GM23248 (cell line): Measurements from ENCODE around the gene ULK4. TPM values are rescaled to one million over a fixed set of nuclear protein-coding genes. Genes with fewer than 3 reads are reported as not detected.

ENCODE experiments used
- DNase-seq: peaks from one replicate; pipeline ENCODE4 v3.0.0-alpha.2; 2015
- H2AFZ ChIP-seq: fragments of 200-600 bp; sonication (generic); 2 replicates; pipeline ENCODE4 v1.6.1; 2016; ENCODE audit warnings: antibody characterized with exemption
- H3F3A ChIP-seq: fragments of 200-600 bp; sonication (generic); 2 replicates; pipeline ENCODE4 v1.6.1; 2016; ENCODE audit warnings: mild to moderate bottlenecking, antibody characterized with exemption, mixed run types; ENCODE audit not compliant: insufficient read depth
- H3K27ac ChIP-seq: fragments of 200-600 bp; sonication (generic); 2 replicates; pipeline ENCODE4 v1.5.1; 2016; ENCODE audit warnings: mild to moderate bottlenecking
- H3K27me3 ChIP-seq: fragments of 200-600 bp; sonication (generic); replicated peaks from 2 replicates; pipeline ENCODE4 v1.6.1; 2016; ENCODE audit warnings: mild to moderate bottlenecking; ENCODE audit not compliant: insufficient read depth
- H3K36me3 ChIP-seq: fragments of 200-600 bp; sonication (generic); 2 replicates; pipeline ENCODE4 v1.6.1; 2016; ENCODE audit warnings: low read depth, mild to moderate bottlenecking
- H3K4me1 ChIP-seq: fragments of 200-600 bp; sonication (generic); 2 replicates; pipeline ENCODE4 v1.6.1; 2016; ENCODE audit warnings: mild to moderate bottlenecking; ENCODE audit not compliant: insufficient read depth
- H3K4me2 ChIP-seq: fragments of 200-600 bp; sonication (generic); one replicate; pipeline ENCODE4 v1.6.1; 2016; ENCODE audit warnings: mild to moderate bottlenecking; ENCODE audit not compliant: unreplicated experiment
- H3K4me3 ChIP-seq: fragments of 200-600 bp; sonication (generic); 2 replicates; pipeline ENCODE4 v1.5.1; 2016; ENCODE audit warnings: mild to moderate bottlenecking
- H3K79me2 ChIP-seq: fragments of 200-600 bp; sonication (generic); 2 replicates; pipeline ENCODE4 v1.6.1; 2016; ENCODE audit warnings: mild to moderate bottlenecking; ENCODE audit not compliant: insufficient read depth
- H3K9ac ChIP-seq: fragments of 200-600 bp; sonication (generic); 2 replicates; pipeline ENCODE4 v1.6.1; 2016; ENCODE audit warnings: mild to moderate bottlenecking
- H3K9me2 ChIP-seq: fragments of 200-600 bp; sonication (generic); 2 replicates; pipeline ENCODE4 v1.6.1; 2016; ENCODE audit warnings: mixed run types, mild to moderate bottlenecking, moderate library complexity; ENCODE audit not compliant: insufficient read depth
- H3K9me3 ChIP-seq: fragments of 200-600 bp; sonication (generic); one replicate; pipeline ENCODE4 v1.6.1; 2017; ENCODE audit warnings: low read depth
- H4K20me1 ChIP-seq: fragments of 200-600 bp; sonication (generic); 2 replicates; pipeline ENCODE4 v1.6.0; 2016; ENCODE audit not compliant: insufficient read depth
- EZH2 ChIP-seq: fragments of 200-600 bp; sonication (generic); IDR thresholded peaks from 2 replicates; pipeline ENCODE4 v1.6.1; 2018; ENCODE audit warnings: antibody characterized with exemption, mild to moderate bottlenecking; ENCODE audit not compliant: insufficient read depth, poor library complexity, severe bottlenecking
- EZH2phosphoT487 ChIP-seq: fragments of 200-600 bp; sonication (generic); IDR thresholded peaks from 2 replicates; pipeline ENCODE4 v1.6.1; 2018; ENCODE audit warnings: antibody characterized with exemption, moderate library complexity, mild to moderate bottlenecking, low read depth; ENCODE audit not compliant: insufficient read depth
- WGBS, 2 experiments: methylation state at CpG; one replicate each; pipeline ENCODE4 v1.1.6; 2015 to 2017; ENCODE audit warnings: low lambda C conversion rate in 2 of 2, low coverage in 1 of 2; ENCODE audit errors: missing lambda C conversion rate in 2 of 2; 5-methylcytosine and 5-hydroxymethylcytosine counted together
- in situ Hi-C: fragments of 300-500 bp; cut with MboI; formaldehyde crosslinking; loops from 2 replicates; pipeline ENCODE4 v1.15.0; 2020
- polyA plus RNA-seq: library from polyadenylated mRNA; unstranded; fragments of >200 nt; fragmentation: Nextera tagmentation; extraction: Ambion mirVana; gene quantifications from 2 replicates; pipeline ENCODE4 v1.2.1, GENCODE V29; 2016
- total RNA-seq: library from RNA; depleted of rRNA; stranded (reverse); fragments of >200 nt; shearing (Covaris generic); gene quantifications from 2 replicates; pipeline ENCODE4 v1.2.3, GENCODE V29; 2014

Gene ULK4
- total and polyA plus RNA-seq, 2 experiments from 2014 or later, result 3.5 to 20.3 TPM

- H3F3A ChIP-seq, result peaks cover 13% of the 10 kb centered on the region; the same call in 1 of the 2 replicates
- peak; percentile 46 for DNase-seq
- no peaks in the 10 kb centered on the region for H3K79me2 ChIP-seq
- in situ Hi-C loops, result no loop called here
- H3K36me3 ChIP-seq, result no peaks in the 10 kb centered on the region
- no peak overlapping the region for H3K4me3 ChIP-seq
- no peak for TF ChIP-seq EZH2
- TF ChIP-seq EZH2phosphoT487, result no peak
- H3K27ac ChIP-seq, result no peak overlapping the region
- no peaks in the 10 kb centered on the region for H4K20me1 ChIP-seq
- no peaks in the 10 kb centered on the region for H3K9me3 ChIP-seq
- H3K9ac ChIP-seq, result no peak overlapping the region
- H3K9me2 ChIP-seq, result no peaks in the 10 kb centered on the region
- H3K4me1 ChIP-seq, result peaks cover 11% of the 10 kb centered on the region; the same call in 1 of the 2 replicates
- WGBS, 2 experiments, result 63 to 79% methylated on average over 2 of the region's 2 CpGs
- H3K4me2 ChIP-seq, result no peak overlapping the region
- no peaks in the 10 kb centered on the region for H3K27me3 ChIP-seq
- peak overlapping the region; percentile 47 for H2AFZ ChIP-seq
Observed at GRCh38 chr3:41974223-41974622, 12.3 kb upstream of the ULK4 start.

GRCh38 chr3:41972802-41973201 lies 10.9 kb upstream of the ULK4 start:
- H3K4me1 ChIP-seq, result peaks cover 11% of the 10 kb centered on the region; the same call in 1 of the 2 replicates
- H3K4me3 ChIP-seq, result no peak overlapping the region
- no peaks in the 10 kb centered on the region for H3K36me3 ChIP-seq
- TF ChIP-seq EZH2 (no peak), EZH2phosphoT487 (no peak)
- H3K4me2 ChIP-seq, result no peak overlapping the region
- peaks cover 13% of the 10 kb centered on the region; the same call in 1 of the 2 replicates for H3F3A ChIP-seq
- H3K79me2 ChIP-seq, result no peaks in the 10 kb centered on the region
- 77 to 83% methylated on average over 5 of the region's 5 CpGs for WGBS, 2 experiments
- H2AFZ ChIP-seq, result no peak overlapping the region
- no peaks in the 10 kb centered on the region for H3K9me2 ChIP-seq
- no peak overlapping the region for H3K27ac ChIP-seq
- no peak for DNase-seq
- H3K9ac ChIP-seq, result no peak overlapping the region
- no peaks in the 10 kb centered on the region for H3K27me3 ChIP-seq
- in situ Hi-C loops, result no loop called here
- H4K20me1 ChIP-seq, result no peaks in the 10 kb centered on the region
- no peaks in the 10 kb centered on the region for H3K9me3 ChIP-seq

- H3K4me1 ChIP-seq, result no peaks in the 10 kb centered on the region
- H3K4me2 ChIP-seq, result no peak overlapping the region
- no peaks in the 10 kb centered on the region for H3K27me3 ChIP-seq
- no peaks in the 10 kb centered on the region for H3K9me3 ChIP-seq
- no peak overlapping the region for H3K4me3 ChIP-seq
- H3K27ac ChIP-seq, result no peak overlapping the region
- H3K36me3 ChIP-seq, result no peaks in the 10 kb centered on the region
- H4K20me1 ChIP-seq, result no peaks in the 10 kb centered on the region
- no peak for DNase-seq
- 53 to 54% methylated on average over 6 of the region's 6 CpGs for WGBS, 2 experiments
- H3K9ac ChIP-seq, result no peak overlapping the region
- H3K9me2 ChIP-seq, result no peaks in the 10 kb centered on the region
- no peak for TF ChIP-seq EZH2phosphoT487
- no peak for TF ChIP-seq EZH2
- H2AFZ ChIP-seq, result no peak overlapping the region
- no peaks in the 10 kb centered on the region; the same call in 1 of the 2 replicates for H3F3A ChIP-seq
- in situ Hi-C loops, result no loop called here
- H3K79me2 ChIP-seq, result no peaks in the 10 kb centered on the region
Observed at GRCh38 chr3:41966206-41966605, 4.3 kb upstream of the ULK4 start.

- 81 to 85% methylated on average over 10 of the region's 10 CpGs for WGBS, 2 experiments
- Histone ChIP-seq H3K4me3 (no peak overlapping the region), H3K4me1 (peaks cover 8% of the 10 kb centered on the region; the same call in 1 of the 2 replicates), H3K27me3 (no peaks in the 10 kb centered on the region), H3K9me3 (no peaks in the 10 kb centered on the region), H3K36me3 (no peaks in the 10 kb centered on the region), H3K9ac (no peak overlapping the region), H3K9me2 (no peaks in the 10 kb centered on the region), H3K79me2 (peaks cover 22% of the 10 kb centered on the region), H3K27ac (no peak overlapping the region), H2AFZ (no peak overlapping the region), H3K4me2 (no peak overlapping the region), H4K20me1 (no peaks in the 10 kb centered on the region), H3F3A (peaks cover 8% of the 10 kb centered on the region; the same call in 1 of the 2 replicates)
- no peak for DNase-seq
- TF ChIP-seq EZH2phosphoT487, result no peak
- TF ChIP-seq EZH2, result no peak
- in situ Hi-C loops, result no loop called here
Observed at GRCh38 chr3:41963823-41964222, 1.9 kb upstream of the ULK4 start.
